H9 (cell line): ENCODE measurements around the gene TNNT2. TPM values are rescaled to one million over a fixed set of nuclear protein-coding genes. Genes with fewer than 3 reads are reported as not detected.

Experiments
- DNase-seq: peaks from one replicate; pipeline ENCODE4 v3.0.0-alpha.2; 2017
- H2AFZ ChIP-seq: one replicate; pipeline ENCODE4 v1.6.1; 2013; ENCODE audit warnings: mild to moderate bottlenecking, low read length, control low read depth, moderate library complexity
- H2AK5ac ChIP-seq: 2 replicates; pipeline ENCODE4 v1.6.1; 2013; ENCODE audit warnings: low read length, control low read depth, mixed read lengths; ENCODE audit not compliant: insufficient read length
- H2BK120ac ChIP-seq: one replicate; pipeline ENCODE4 v1.6.1; 2013; ENCODE audit warnings: low read depth, mild to moderate bottlenecking, low read length, control low read depth, inconsistent platforms; ENCODE audit not compliant: poor library complexity, severe bottlenecking
- H2BK12ac ChIP-seq: 2 replicates; pipeline ENCODE4 v1.6.1; 2013; ENCODE audit warnings: low read length, control low read depth, mixed read lengths, low read depth; ENCODE audit not compliant: insufficient read length
- H2BK15ac ChIP-seq: 2 replicates; pipeline ENCODE4 v1.6.1; 2013; ENCODE audit warnings: low read depth, low read length, control low read depth
- H2BK20ac ChIP-seq: one replicate; pipeline ENCODE4 v1.6.1; 2013; ENCODE audit warnings: low read depth, mild to moderate bottlenecking, low read length, control low read depth, inconsistent platforms; ENCODE audit not compliant: poor library complexity, severe bottlenecking
- H2BK5ac ChIP-seq: 2 replicates; pipeline ENCODE4 v1.6.1; 2013; ENCODE audit warnings: low read length, control low read depth, mixed read lengths; ENCODE audit not compliant: insufficient read length
- H3K14ac ChIP-seq: 2 replicates; pipeline ENCODE4 v1.6.1; 2013; ENCODE audit warnings: low read length, control low read depth; ENCODE audit not compliant: insufficient read depth
- H3K18ac ChIP-seq: 2 replicates; pipeline ENCODE4 v1.6.1; 2013; ENCODE audit warnings: low read depth, mild to moderate bottlenecking, mixed read lengths, low read length, control low read depth; ENCODE audit not compliant: insufficient read length
- H3K23ac ChIP-seq: 2 replicates; pipeline ENCODE4 v1.6.1; 2013; ENCODE audit warnings: low read length, control low read depth, mixed read lengths, low read depth; ENCODE audit not compliant: insufficient read length
- H3K23me2 ChIP-seq: 2 replicates; pipeline ENCODE4 v1.6.1; 2013; ENCODE audit warnings: low read depth, mild to moderate bottlenecking, mixed read lengths, low read length, control low read depth; ENCODE audit not compliant: insufficient read length, poor library complexity, severe bottlenecking
- H3K27ac ChIP-seq: 2 replicates; pipeline ENCODE4 v1.5.1; 2013; ENCODE audit warnings: low read length, control low read depth, mixed read lengths, low read depth; ENCODE audit not compliant: insufficient read length
- H3K27me3 ChIP-seq: 2 replicates; pipeline ENCODE4 v1.6.1; 2013; ENCODE audit warnings: low read length, control low read depth, inconsistent platforms; ENCODE audit not compliant: insufficient read depth
- H3K4ac ChIP-seq: 2 replicates; pipeline ENCODE4 v1.6.1; 2013; ENCODE audit warnings: low read depth, mild to moderate bottlenecking, control low read depth, inconsistent platforms, low read length, moderate library complexity
- H3K4me1 ChIP-seq: 2 replicates; pipeline ENCODE4 v1.6.1; 2013; ENCODE audit warnings: low read length, control low read depth, inconsistent platforms; ENCODE audit not compliant: insufficient read depth
- H3K4me2 ChIP-seq: 2 replicates; pipeline ENCODE4 v1.6.1; 2013; ENCODE audit warnings: low read length, control low read depth, mixed read lengths; ENCODE audit not compliant: insufficient read length, insufficient read depth
- H3K56ac ChIP-seq: 2 replicates; pipeline ENCODE4 v1.6.1; 2013; ENCODE audit warnings: low read depth, mild to moderate bottlenecking, mixed read lengths, low read length, control low read depth; ENCODE audit not compliant: insufficient read length
- H3K79me1 ChIP-seq: 2 replicates; pipeline ENCODE4 v1.6.1; 2013; ENCODE audit warnings: low read depth, mild to moderate bottlenecking, moderate library complexity, low read length, control low read depth, inconsistent platforms; ENCODE audit not compliant: insufficient read depth, poor library complexity, severe bottlenecking
- H3K79me2 ChIP-seq: 2 replicates; pipeline ENCODE4 v1.6.1; 2013; ENCODE audit warnings: low read length, control low read depth, inconsistent platforms; ENCODE audit not compliant: insufficient read depth
- H3K9ac ChIP-seq: 2 replicates; pipeline ENCODE4 v1.6.1; 2013; ENCODE audit warnings: low read length, control low read depth, mixed read lengths; ENCODE audit not compliant: insufficient read length; ENCODE audit errors: extremely low read depth
- H3K9me3 ChIP-seq: one replicate; pipeline ENCODE4 v1.6.1; 2013; ENCODE audit warnings: low read depth, low read length, inconsistent platforms; ENCODE audit not compliant: control insufficient read depth
- H3T11ph ChIP-seq: one replicate; pipeline ENCODE4 v1.6.1; 2013; ENCODE audit warnings: mild to moderate bottlenecking, low read length, control low read depth, inconsistent platforms
- H4K20me1 ChIP-seq: one replicate; pipeline ENCODE4 v1.6.1; 2013; ENCODE audit not compliant: control insufficient read depth, insufficient read length, insufficient read depth
- H4K5ac ChIP-seq: 2 replicates; pipeline ENCODE4 v1.6.1; 2013; ENCODE audit warnings: low read depth, mild to moderate bottlenecking, mixed read lengths, low read length, control low read depth; ENCODE audit not compliant: insufficient read length
- H4K8ac ChIP-seq: replicated peaks from 2 replicates; pipeline ENCODE4 v1.6.1; 2013; ENCODE audit warnings: low read length, control low read depth, mixed read lengths, low read depth; ENCODE audit not compliant: insufficient read length
- H4K91ac ChIP-seq: 2 replicates; pipeline ENCODE4 v1.6.1; 2013; ENCODE audit warnings: low read depth, mild to moderate bottlenecking, moderate library complexity, mixed read lengths, low read length, control low read depth; ENCODE audit not compliant: insufficient read length
- H3K27ac Mint-ChIP-seq, 3 experiments: 2 replicates in 2 of 3; 3 replicates in 1 of 3; pipeline ENCODE4 v1.8.0; 2020 to 2021; ENCODE audit warnings: mixed read lengths in 3 of 3, mild to moderate bottlenecking in 1 of 3, moderate library complexity in 1 of 3
- H3K27me3 Mint-ChIP-seq: 2 replicates; pipeline ENCODE4 v1.8.0; 2021; ENCODE audit warnings: low read depth, mild to moderate bottlenecking, moderate library complexity, mixed read lengths
- H3K36me3 Mint-ChIP-seq, 3 experiments: 2 replicates in 2 of 3; 3 replicates in 1 of 3; pipeline ENCODE4 v1.8.0; 2020 to 2021; ENCODE audit warnings: low read depth in 3 of 3, mixed read lengths in 3 of 3; ENCODE audit not compliant: insufficient read depth in 1 of 3
- H3K4me1 Mint-ChIP-seq, 2 experiments: 2 replicates each; pipeline ENCODE4 v1.8.0; 2020; ENCODE audit warnings: mixed read lengths in 2 of 2
- H3K4me3 Mint-ChIP-seq, 2 experiments: 2 replicates in 1 of 2; 3 replicates in 1 of 2; pipeline ENCODE4 v1.8.0; 2020 to 2021; ENCODE audit warnings: mild to moderate bottlenecking in 2 of 2, mixed read lengths in 2 of 2, moderate library complexity in 1 of 2
- H3K9me3 Mint-ChIP-seq, 2 experiments: 2 replicates in 1 of 2; 3 replicates in 1 of 2; pipeline ENCODE4 v1.8.0; 2020; ENCODE audit warnings: mild to moderate bottlenecking in 2 of 2, mixed read lengths in 2 of 2, moderate library complexity in 1 of 2
- CTCF ChIP-seq: fragments of 200-600 bp; sonication (generic); conservative IDR thresholded peaks from 3 replicates; pipeline ENCODE4 v1.8.0; 2021; ENCODE audit warnings: antibody characterized with exemption, mild to moderate bottlenecking
- WGBS: extraction: QIAGEN DNeasy Blood & Tissue Kit; methylation state at CpG from one replicate; pipeline ENCODE4 v1.1.7; 2013; ENCODE audit warnings: missing lambda C conversion rate, low lambda C conversion rate, mixed read lengths; ENCODE audit not compliant: insufficient read length; ENCODE audit errors: extremely low coverage; 5-methylcytosine and 5-hydroxymethylcytosine counted together
- total RNA-seq: library from RNA; stranded (reverse); gene quantifications from 2 replicates; pipeline ENCODE4 v1.2.1, GENCODE V29; 2021

The TNNT2 gene
- total RNA-seq, 1 experiment from 2014 or later = 8.6 TPM

GRCh38 chr1:201329286-201329685 lies 48.2 kb downstream of the TNNT2 start:
- Histone ChIP-seq H4K20me1 (no peaks in the 10 kb centered on the region), H2BK5ac (no peak overlapping the region), H2AK5ac (no peak overlapping the region), H2BK120ac (no peak overlapping the region), H3K79me1 (no peaks in the 10 kb centered on the region), H4K91ac (no peak overlapping the region), H3K56ac (no peak overlapping the region), H3K18ac (no peak overlapping the region), H4K5ac (no peak overlapping the region), H3K14ac (no peak overlapping the region), H3K23me2 (no peaks in the 10 kb centered on the region), H3K4ac (no peak overlapping the region), H2BK20ac (no peak overlapping the region), H2BK15ac (no peak overlapping the region), H3T11ph (no peak overlapping the region), H3K4me1 (no peaks in the 10 kb centered on the region), H3K23ac (no peak overlapping the region), H4K8ac (no peak overlapping the region), H3K9ac (no peak overlapping the region), H3K9me3 (no peaks in the 10 kb centered on the region), H3K79me2 (no peaks in the 10 kb centered on the region), H3K4me2 (no peak overlapping the region), H2BK12ac (no peak overlapping the region), H3K27me3 (no peaks in the 10 kb centered on the region), H2AFZ (no peak overlapping the region), H3K27ac (no peak overlapping the region)
- no peak for TF ChIP-seq CTCF
- Mint-ChIP-seq H3K4me1 (no peaks in the 10 kb centered on the region), H3K27me3 (peaks cover 4% of the 10 kb centered on the region), H3K9me3 (no peaks in the 10 kb centered on the region), H3K4me3 (no peak overlapping the region), H3K27ac (no peak overlapping the region; a peak in 1 of 7 replicates), H3K36me3 (no peaks in the 10 kb centered on the region)
- no peak for DNase-seq
- WGBS = no CpG with 5 or more reads among the region's 2 CpGs
